ENCODE measurements around the gene SELENOH. TPM values are rescaled to one million over a fixed set of nuclear protein-coding genes. Genes with fewer than 3 reads are reported as not detected.
A peak's percentile ranks its signal among the peaks of the same experiment; 100 is the strongest.

SELENOH gene
- total and polyA plus RNA-seq, 9 of the 15 experiments (the other 6 are each of a cell fraction or from before 2014, with no cell fraction given) = 16.6 to 299 (median 118) TPM

- Histone ChIP-seq H3K4me2 (ENCODE audit: insufficient read depth, low read length) (no peak overlapping the region), H3K9me3 (replicated peaks; ENCODE audit: control insufficient read depth, insufficient read depth, low read depth, low read length) (no peaks in the 10 kb centered on the region), H3K27me3 (ENCODE audit: control insufficient read depth in 2 of 2, insufficient read depth in 2 of 2, low read length in 2 of 2) (no peaks in the 10 kb centered on the region), H3K79me2 (ENCODE audit: control insufficient read depth, insufficient read depth, low read length) (peaks cover 93% of the 10 kb centered on the region), H3K9me1 (ENCODE audit: control insufficient read depth, insufficient read depth, low read length) (no peaks in the 10 kb centered on the region), H2AFZ (ENCODE audit: low read depth, low read length) (no peak overlapping the region), H3K4me3 (no peak overlapping the region), H3K9ac (ENCODE audit: insufficient read depth in 1 of 2, low read depth in 2 of 2, low read length in 2 of 2) (no peak overlapping the region), H3K27ac (ENCODE audit: extremely low read depth, low read depth, low read length) (no peak overlapping the region), H3K4me1 (replicated peaks in 1 of 2; ENCODE audit: control insufficient read depth in 2 of 2, insufficient read depth in 2 of 2, low read length in 2 of 2) (peaks cover 26 to 72% of the 10 kb centered on the region in 2 experiments), H4K20me1 (replicated peaks; ENCODE audit: control insufficient read depth, insufficient read depth, low read length) (peaks cover 63% of the 10 kb centered on the region), H3K36me3 (ENCODE audit: control insufficient read depth, insufficient read depth, low read length) (peaks cover 10% of the 10 kb centered on the region; the same call in 2 of the 3 replicates)
- in situ Hi-C loops (cut with MboI) (no loop called here), intact Hi-C loops (cut with micrococcal nuclease) (loop anchor here (2.0 kb wide), 1 partner anchor 16 kb away; no protein-coding TSS in a partner anchor)
- WGBS (ENCODE audit: insufficient coverage, low coverage, missing lambda C conversion rate) = 71% methylated on average over 1 of the region's 1 CpG
- POLR2A ChIA-PET = interaction anchor here (0.8 to 9.4 kb wide), 8 partner anchors 8 to 91 kb away, joined by 3 to 88 read pairs (median 5); partner anchors contain the start of genes BTBD18 and CTNND1
- DNase-seq (ENCODE audit: extremely low read depth in 1 of 4, low spot score in 3 of 4) (no peak), ATAC-seq (peak; percentile 30), FAIRE-seq (no peak)
- no peak for TF ChIP-seq KAT8 (IDR thresholded peaks at IDR 0.05; ENCODE audit: low read depth)
- TF ChIP-seq CHCHD3 (CRISPR knock-in tag; IDR thresholded peaks at IDR 0.05) = no peak
- no peak for TF ChIP-seq POLR2G (IDR thresholded peaks at IDR 0.05; ENCODE audit: low read depth, low read length)
- TF ChIP-seq ZSCAN32 (CRISPR knock-in tag; IDR thresholded peaks at IDR 0.05) = no peak
- TF ChIP-seq PRMT5 (CRISPR knock-in tag; IDR thresholded peaks at IDR 0.05) = no peak
- no peak for TF ChIP-seq ESRRA (IDR thresholded peaks at IDR 0.05; ENCODE audit: borderline replicate concordance, low read depth)
- no peak for TF ChIP-seq TRIM25 (IDR thresholded peaks at IDR 0.05; ENCODE audit: borderline replicate concordance)
- TF ChIP-seq CREB3 (tag; conservative IDR thresholded peaks at IDR 0.05; ENCODE audit: low read depth) = no peak
- no peak for TF ChIP-seq ZNF140 (CRISPR knock-in tag; IDR thresholded peaks at IDR 0.05)
- TF ChIP-seq ZKSCAN1 (IDR thresholded peaks at IDR 0.05; ENCODE audit: low read depth, low read length) = no peak
- no TSS peak for BruUV-seq (replicated peaks)
- CTCF ChIA-PET (ENCODE audit: low intra/inter-chr PET ratio) = no interaction called here
These were observed 38.0 kb downstream of the SELENOH start for GRCh38 chr11:57779276-57779675.

Measured in K562 (cell line).